Eye (tissue), 1 donor: ENCODE measurements around the gene SCMH1.
"Not testable (repeated sequence)": the region's sequence is repeated elsewhere in the genome, so short reads cannot be mapped to it uniquely, and the experiment has no call there.

Source experiments
- DNase-seq: peaks from one replicate; pipeline ENCODE4 v3.0.0-alpha.2; 2015

The SCMH1 gene

DNA sequence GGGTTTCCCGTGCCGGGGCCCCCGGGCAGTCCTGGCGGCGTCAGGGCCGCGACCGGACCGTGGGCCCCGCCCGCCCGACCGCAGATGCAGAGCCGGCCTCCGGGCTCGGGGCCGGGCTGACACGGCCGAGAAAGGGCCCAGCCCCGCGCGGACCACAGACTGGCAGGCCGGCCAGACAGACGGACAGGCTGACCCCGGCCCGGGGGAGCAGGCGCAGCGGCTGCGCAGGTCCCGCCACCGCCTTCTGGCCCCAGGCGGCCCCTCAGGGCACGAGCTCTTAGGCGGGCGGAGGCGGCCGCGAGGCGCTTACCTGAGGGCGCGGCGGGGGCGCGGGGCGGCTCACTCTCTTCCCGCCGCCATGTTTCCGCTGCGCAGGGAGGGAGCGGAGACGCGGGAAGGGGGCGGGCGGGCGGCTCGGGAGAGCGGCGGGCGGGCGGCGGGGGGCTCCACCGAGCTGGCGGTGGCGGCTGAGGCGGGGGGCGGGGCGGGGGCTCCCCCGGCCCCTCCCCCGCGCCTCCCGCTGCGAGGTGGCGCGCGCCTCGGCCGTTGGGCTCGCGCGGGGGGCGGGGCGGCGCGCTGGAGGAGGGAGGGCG lies at the start of gene SCMH1:
SCMH1 (minus strand) TSS at position 558 of the 593 bp plus-strand sequence. CDS start 56,173 bp downstream, outside the sequence.
- DNase-seq = peak; percentile 78

GRCh38 chr1:41291195-41291594 lies 49.1 kb upstream of the SCMH1 start:
- peak; percentile 4 for DNase-seq

- DNase-seq = no peak
These were observed 47.1 kb upstream of the SCMH1 start for GRCh38 chr1:41289196-41289595.

GRCh38 chr1:41286992-41287391 lies 44.9 kb upstream of the SCMH1 start:
- DNase-seq = no peak

DNA sequence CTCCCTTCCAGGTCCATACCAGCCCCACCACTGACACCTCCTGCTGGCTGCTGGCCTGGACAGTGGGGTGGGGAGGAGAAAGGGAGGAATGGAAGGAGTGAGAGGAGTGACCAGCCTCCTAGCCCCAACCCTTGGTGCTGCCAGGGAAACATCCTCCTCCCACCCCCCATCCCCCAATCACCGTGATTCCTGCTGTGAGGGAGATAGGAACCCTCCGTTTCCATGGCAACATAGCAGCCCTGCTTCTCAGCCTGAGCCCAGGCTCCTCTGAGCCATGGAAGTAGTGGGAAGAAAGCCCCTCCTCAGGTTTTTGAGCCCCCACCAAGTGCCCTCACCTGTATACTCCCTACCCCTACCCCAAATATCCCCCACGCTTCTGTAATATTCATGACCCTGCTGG lies 44.4 kb upstream of the SCMH1 start:
- DNase-seq = peak; percentile 88

- DNase-seq = peak; percentile 17
These were observed 43.7 kb upstream of the SCMH1 start for GRCh38 chr1:41285818-41286217.

GRCh38 chr1:41284121-41284520 lies 42.0 kb upstream of the SCMH1 start:
- DNase-seq = no peak

DNA sequence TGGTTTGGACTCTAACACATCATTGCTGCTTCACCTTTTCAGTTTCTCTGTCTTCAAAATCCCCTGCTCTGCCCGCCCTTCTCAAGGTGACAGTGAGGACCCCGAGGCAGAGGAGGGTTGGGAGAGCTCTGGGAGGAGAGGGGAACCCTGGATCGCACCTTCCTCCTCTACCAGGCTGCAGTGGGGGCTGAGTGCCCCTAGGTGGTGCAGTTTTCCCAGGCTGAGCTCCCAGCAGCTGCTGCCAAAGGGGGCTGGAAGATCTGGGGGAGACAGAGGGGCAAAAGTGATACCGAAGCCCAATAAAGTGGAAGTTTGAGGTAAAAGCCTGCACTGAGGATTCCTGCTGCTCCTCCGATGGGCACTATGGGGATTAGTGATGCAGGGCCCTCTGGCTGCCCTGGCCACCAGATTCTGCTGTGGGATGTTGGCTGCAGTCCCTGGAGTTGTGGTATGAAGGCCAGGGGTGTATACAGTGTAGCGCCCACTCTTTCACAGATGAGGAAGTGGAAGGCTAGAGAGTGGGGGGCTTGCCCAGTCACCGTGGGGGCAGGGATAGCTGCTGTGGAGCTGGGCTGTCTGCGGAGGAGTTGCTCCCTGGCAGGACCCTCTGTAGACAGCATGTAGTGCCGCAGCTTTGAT lies 40.7 kb upstream of the SCMH1 start:
- DNase-seq = peak; percentile 78

- DNase-seq = no peak
These were observed 39.2 kb upstream of the SCMH1 start for GRCh38 chr1:41281334-41281733.

GRCh38 chr1:41280202-41281032 lies 38.3 kb upstream of the SCMH1 start:
- no peak for DNase-seq

DNA sequence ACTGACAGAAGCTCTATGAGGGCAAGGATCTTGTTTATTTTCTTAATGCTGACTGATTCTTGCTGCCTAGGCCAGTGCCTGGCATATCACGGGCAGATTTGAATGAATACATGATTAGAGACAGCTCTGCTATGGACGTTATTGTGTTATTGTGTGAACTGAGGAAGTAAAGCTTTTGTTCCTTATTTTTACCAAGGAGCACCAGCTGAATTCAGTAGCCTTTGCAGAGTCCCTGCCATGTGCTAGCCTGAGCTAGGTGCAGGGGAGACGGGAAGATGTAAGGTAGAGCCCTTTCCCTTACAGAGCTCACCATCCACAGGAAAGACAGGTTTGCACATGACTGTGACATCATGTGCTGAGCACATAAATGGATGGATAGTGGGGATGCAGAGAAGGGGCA lies 36.0 kb upstream of the SCMH1 start:
- DNase-seq = no peak

- DNase-seq = peak; percentile 81
These were observed 35.4 kb upstream of the SCMH1 start for GRCh38 chr1:41277371-41277975.

DNA sequence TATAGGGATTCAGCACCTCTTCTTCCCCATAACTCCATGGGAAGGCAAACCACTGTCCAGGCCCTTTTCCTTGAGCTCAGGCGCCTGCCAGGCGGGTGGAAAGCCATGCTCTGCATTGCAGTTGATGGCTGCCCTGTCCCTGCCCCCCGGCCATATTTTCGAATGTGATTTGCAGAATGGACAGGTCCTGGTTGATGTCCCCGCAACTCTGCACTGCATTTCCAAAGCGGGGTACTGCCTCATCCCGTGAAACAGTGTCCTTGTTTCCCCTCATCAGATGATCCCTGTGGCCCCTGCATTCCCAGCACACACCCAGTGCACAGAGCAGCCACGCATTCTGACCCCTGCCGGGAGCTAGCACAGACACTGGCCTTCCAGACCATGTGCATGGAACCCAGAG lies 33.7 kb upstream of the SCMH1 start:
- no peak for DNase-seq

- peak; percentile 2 for DNase-seq
These were observed 32.8 kb upstream of the SCMH1 start for GRCh38 chr1:41274752-41275545.

- peak; percentile 19 for DNase-seq
These were observed 30.5 kb upstream of the SCMH1 start for GRCh38 chr1:41272601-41273000.

- DNase-seq = peak; percentile 87
These were observed 26.2 kb upstream of the SCMH1 start for GRCh38 chr1:41268154-41268770.

DNA sequence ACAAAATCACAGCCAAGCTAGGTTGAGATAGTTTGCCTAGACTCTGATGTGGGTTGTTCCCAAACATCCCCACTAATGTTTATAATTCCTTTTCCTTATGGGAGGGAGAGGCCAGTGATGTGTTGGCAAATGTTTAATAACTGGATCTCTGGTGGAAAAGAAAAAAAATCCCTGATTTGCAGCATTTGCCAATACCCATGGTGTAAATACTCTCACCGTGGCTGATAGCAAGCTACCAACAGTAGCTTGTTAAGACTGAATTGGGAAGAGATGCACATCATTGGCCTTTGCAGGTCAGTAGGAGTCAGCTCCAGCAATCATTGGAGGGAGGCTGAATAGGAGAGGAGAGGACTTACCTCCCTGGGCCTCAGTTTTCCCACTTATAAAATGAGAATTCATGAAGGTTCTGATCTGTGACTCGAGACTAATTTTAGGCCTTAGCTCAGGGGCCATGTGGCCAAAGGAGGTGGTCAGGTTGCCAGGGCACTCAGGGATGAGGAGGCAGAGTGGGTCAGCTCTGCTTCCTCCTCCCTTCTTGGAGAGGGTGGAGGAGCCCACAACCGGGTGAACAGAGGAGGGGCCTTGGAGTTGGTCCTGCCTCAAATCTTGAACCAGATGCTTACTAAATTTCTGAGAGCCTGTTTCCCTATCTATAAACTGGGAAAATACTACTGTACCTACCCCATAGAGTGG lies 20.0 kb upstream of the SCMH1 start:
- DNase-seq = no peak

DNA sequence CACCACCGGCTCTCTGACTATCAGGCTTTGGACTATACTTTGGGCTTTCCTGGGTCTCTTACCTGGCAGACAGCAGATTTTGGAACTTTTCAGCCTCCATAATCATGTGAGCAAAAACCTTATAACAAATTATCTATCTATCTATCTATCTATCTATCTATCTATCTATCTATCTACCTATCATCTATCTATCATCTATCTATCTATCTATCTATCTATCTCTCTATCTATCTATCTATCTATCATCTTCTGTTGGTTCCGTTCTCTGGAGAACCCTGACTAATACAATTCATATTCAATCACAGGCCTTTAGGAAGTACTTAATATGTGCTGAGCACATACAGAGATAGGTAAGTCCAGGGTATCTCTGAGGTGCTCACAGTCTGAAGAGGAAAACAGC lies 18.7 kb upstream of the SCMH1 start:
- DNase-seq = no peak

GRCh38 chr1:41259221-41259620 lies 17.1 kb upstream of the SCMH1 start:
- no peak for DNase-seq

DNA sequence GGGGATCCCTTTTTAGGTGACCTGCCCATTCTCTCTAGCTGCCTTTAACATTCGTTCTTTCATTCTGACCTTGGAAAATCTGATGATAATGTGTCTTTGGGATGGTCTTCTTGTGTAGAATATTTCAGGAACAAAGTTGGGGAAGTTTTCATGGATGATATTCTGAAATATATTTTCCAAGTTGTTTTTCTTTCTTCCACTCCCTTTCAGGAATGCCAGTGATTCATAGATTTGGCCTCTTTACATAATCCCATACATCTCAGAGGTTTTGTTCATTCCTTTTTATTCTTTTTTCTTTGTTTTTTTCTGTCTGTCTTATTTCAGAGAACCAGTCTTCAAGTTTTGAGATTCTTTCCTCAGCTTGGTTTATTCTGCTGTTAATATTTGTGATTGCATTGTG lies 13.9 kb upstream of the SCMH1 start:
- DNase-seq = no peak

DNA sequence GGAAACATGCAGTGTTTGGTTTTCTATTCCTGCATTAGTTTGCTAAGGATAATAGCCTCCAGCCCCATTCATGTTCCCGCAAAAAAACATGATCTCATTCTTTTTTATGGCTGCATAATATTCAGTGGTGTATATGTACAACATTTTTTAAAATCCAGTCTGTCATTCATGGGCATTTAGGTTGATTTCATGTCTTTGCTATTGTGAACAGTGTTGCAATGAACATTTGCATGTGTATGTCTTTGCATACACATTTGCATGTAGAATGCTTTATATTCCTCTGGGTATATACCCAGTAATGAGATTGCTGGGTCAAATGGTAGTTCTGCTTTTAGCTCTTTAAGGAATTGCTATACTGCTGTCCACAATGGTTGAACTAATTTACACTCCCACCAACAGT lies 9.0 kb upstream of the SCMH1 start:
- not testable (repeated sequence) for DNase-seq

DNA sequence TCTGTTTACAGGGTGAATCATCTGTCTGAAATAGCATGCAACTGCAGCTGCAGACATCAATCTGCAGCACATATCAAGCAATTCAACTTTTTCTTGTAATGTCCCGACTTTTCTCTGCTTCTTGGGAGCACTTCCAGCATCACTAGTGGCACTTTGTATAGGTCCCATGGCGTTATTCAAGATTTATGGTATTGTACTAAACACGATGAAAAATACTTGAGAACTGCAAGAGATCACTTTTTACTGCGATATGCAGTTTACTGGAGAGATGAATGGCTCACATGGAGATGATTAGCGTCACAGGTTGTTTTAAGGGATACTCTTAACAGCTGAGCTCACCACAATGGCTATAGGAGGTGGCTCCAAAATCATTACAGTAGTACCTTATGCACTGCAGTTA lies 7.2 kb upstream of the SCMH1 start:
- no peak for DNase-seq
